Activated T-helper 17 cell treated with anti-CD3 and anti-CD28 coated beads, Interleukin-2, amount 50 U/mL, for 72 hours (primary cell): Measurements from ENCODE around the gene EDDM13. TPM values are rescaled to one million over a fixed set of nuclear protein-coding genes. Genes with fewer than 3 reads are reported as not detected.
"Not testable (repeated sequence)": the region's sequence is repeated elsewhere in the genome, so short reads cannot be mapped to it uniquely, and the experiment has no call there.

ENCODE experiments used
- ATAC-seq: fragments of 150-1000 bp; cut with Tn5 transposase; replicated peaks from 2 replicates; pipeline ENCODE4 v1.10.0; 2021; ENCODE audit warnings: mild to moderate bottlenecking, moderate library complexity
- H3K27ac Mint-ChIP-seq: one replicate; pipeline ENCODE4 v1.8.0; 2022; ENCODE audit warnings: mixed read lengths
- H3K27me3 Mint-ChIP-seq: one replicate; pipeline ENCODE4 v1.8.0; 2022; ENCODE audit warnings: mixed read lengths
- H3K36me3 Mint-ChIP-seq: one replicate; pipeline ENCODE4 v1.8.0; 2022; ENCODE audit warnings: low read depth, mild to moderate bottlenecking, mixed read lengths
- H3K4me1 Mint-ChIP-seq: one replicate; pipeline ENCODE4 v1.8.0; 2022; ENCODE audit warnings: mixed read lengths
- H3K4me3 Mint-ChIP-seq: one replicate; pipeline ENCODE4 v1.8.0; 2022; ENCODE audit warnings: mild to moderate bottlenecking, mixed read lengths
- H3K9me3 Mint-ChIP-seq: one replicate; pipeline ENCODE4 v1.8.0; 2022; ENCODE audit warnings: mixed read lengths
- total RNA-seq, 2 donors: library from RNA; stranded (reverse); gene quantifications; one replicate each; pipeline ENCODE4 v1.2.3, GENCODE V29; 2022

Gene EDDM13
- total RNA-seq, 2 donors from 2014 or later, result 1.0 TPM

DNA sequence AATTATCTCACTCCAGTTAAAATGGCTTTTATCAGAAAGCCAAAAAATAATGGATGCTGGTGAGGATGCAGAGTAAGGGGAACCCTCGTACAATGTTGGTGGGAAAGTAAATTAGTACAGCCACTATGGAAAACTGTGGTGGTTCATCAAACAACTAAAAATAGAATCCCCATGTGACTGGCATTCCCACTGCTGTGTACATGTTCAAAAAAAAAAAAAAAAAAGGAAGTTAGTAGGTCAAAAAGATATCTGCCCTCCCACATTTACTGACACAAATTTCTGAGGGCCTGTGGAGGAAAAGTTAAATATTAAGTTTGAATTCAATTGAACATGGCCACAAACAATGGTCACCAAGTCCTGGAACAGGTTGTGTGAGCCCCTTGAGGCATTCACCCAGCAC lies 51.9 kb downstream of the EDDM13 start:
- H3K4me3 Mint-ChIP-seq, result no peak overlapping the region
- no peak overlapping the region for H3K27ac Mint-ChIP-seq
- no peak for ATAC-seq
- H3K36me3 Mint-ChIP-seq, result no peaks in the 10 kb centered on the region
- H3K4me1 Mint-ChIP-seq, result no peaks in the 10 kb centered on the region
- H3K27me3 Mint-ChIP-seq, result no peaks in the 10 kb centered on the region
- H3K9me3 Mint-ChIP-seq, result no peaks in the 10 kb centered on the region

DNA sequence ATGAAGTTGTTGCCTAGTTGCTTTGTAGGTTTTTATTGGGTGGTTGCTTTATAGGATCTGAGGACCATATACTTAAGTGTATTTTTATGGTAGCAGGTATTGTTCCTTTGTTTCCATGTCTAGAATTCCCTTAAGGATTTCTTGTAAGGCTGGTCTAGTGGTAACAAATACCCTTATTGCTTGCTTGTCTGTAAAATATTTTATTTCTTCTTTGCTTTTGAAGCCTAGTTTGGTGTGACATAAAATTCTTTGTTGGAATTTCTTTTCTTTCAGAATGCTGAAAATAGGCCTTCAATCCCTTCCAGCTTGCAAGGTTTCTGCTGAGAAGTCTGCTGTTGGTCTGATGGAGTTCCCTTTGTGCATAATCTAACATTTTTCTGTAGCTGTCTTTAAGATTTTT lies 60.1 kb downstream of the EDDM13 start:
- H3K4me1 Mint-ChIP-seq, result no peaks in the 10 kb centered on the region
- H3K9me3 Mint-ChIP-seq, result no peaks in the 10 kb centered on the region
- no peak overlapping the region for H3K27ac Mint-ChIP-seq
- H3K27me3 Mint-ChIP-seq, result peaks cover 9% of the 10 kb centered on the region
- H3K36me3 Mint-ChIP-seq, result no peaks in the 10 kb centered on the region
- H3K4me3 Mint-ChIP-seq, result no peak overlapping the region
- no peak for ATAC-seq

DNA sequence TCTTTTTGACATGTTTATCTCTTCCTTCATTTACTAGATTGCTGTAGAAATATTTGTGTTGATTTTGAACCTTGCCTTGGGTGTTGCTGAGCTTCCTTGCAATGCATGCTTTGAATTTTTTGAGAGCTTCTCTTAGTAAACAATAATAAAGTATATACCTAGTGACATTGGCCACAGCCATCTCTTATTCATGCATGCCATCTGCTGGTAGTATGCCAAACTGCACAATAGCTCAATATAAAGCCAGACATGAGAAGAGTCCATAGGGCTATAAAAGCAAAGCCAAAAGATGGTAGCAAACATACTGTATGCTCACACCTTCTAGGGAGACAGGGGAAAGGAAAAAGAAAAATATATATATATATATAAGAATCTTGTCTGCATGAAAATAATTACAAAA lies 61.0 kb downstream of the EDDM13 start:
- ATAC-seq, result peak; percentile 60
- H3K27ac Mint-ChIP-seq, result no peak overlapping the region

DNA sequence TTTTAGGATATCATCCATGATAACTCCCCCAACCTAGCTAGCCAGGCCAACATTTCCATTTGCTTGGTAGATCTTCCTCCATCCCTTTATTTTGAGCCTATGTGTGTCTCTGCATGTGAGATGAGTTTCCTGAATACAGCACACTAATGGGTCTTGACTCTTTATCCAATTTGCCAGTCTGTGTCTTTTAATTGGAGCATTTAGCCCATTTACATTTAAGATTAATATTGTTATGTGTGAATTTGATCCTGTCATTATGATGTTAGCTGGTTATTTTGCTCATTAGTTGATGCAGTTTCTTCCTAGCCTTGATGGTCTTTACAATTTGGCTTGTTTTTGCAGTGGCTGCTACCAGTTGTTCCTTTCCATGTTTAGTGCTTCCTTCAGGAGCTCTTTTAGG lies 62.8 kb downstream of the EDDM13 start:
- H3K27ac Mint-ChIP-seq, H3K4me1 Mint-ChIP-seq, H3K9me3 Mint-ChIP-seq, H3K4me3 Mint-ChIP-seq, ATAC-seq, H3K36me3 Mint-ChIP-seq: not testable (repeated sequence)
- peaks cover 12% of the 10 kb centered on the region for H3K27me3 Mint-ChIP-seq

More for the DNA sequence above, 61.0 kb downstream of the EDDM13 start:
- no peaks in the 10 kb centered on the region for H3K36me3 Mint-ChIP-seq
- peaks cover 12% of the 10 kb centered on the region for H3K27me3 Mint-ChIP-seq
- no peaks in the 10 kb centered on the region for H3K4me1 Mint-ChIP-seq
- H3K4me3 Mint-ChIP-seq, result no peak overlapping the region
- H3K9me3 Mint-ChIP-seq, result no peaks in the 10 kb centered on the region

DNA sequence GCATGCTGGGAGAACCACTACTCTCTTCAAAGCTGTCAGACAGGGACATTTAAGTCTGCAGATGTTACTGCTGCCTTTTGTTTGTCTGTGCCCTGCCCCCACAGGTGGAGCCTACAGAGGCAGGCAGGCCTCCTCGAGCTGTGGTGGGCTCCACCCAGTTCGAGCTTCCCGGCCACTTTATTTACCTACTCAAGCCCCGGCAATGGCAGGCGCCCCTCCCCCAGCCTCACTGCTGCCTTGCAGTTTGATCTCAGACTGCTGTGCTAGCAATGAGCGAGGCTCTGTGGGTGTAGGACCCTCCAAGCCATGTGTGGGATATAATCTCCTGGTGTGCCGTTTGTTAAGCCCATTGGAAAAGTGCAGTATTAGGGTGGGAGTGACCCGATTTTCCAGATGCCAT lies 64.5 kb downstream of the EDDM13 start:
- H3K9me3 Mint-ChIP-seq, H3K4me1 Mint-ChIP-seq, H3K36me3 Mint-ChIP-seq, ATAC-seq, H3K27ac Mint-ChIP-seq, H3K4me3 Mint-ChIP-seq: not testable (repeated sequence)
- H3K27me3 Mint-ChIP-seq, result peaks cover 11% of the 10 kb centered on the region

DNA sequence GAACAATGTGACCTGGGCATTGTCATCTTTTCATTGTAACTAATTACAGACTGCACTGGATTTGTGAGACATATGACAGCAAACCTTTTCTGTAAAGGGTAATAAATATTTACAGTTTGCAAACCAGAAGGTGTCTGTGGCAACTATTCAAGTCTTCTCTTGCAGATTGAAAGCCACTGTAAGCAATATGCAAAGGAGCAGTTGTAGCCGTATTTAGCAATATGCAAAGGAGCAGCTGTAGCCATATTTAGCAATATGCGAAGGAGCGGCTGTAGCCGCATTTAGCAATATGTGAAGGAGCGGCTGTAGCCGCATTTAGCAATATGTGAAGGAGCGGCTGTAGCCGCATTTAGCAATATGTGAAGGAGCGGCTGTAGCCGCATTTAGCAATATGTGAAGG lies 66.5 kb downstream of the EDDM13 start:
- ATAC-seq, H3K27ac Mint-ChIP-seq, H3K36me3 Mint-ChIP-seq, H3K4me3 Mint-ChIP-seq, H3K9me3 Mint-ChIP-seq, H3K4me1 Mint-ChIP-seq: not testable (repeated sequence)
- peaks cover 12% of the 10 kb centered on the region for H3K27me3 Mint-ChIP-seq

DNA sequence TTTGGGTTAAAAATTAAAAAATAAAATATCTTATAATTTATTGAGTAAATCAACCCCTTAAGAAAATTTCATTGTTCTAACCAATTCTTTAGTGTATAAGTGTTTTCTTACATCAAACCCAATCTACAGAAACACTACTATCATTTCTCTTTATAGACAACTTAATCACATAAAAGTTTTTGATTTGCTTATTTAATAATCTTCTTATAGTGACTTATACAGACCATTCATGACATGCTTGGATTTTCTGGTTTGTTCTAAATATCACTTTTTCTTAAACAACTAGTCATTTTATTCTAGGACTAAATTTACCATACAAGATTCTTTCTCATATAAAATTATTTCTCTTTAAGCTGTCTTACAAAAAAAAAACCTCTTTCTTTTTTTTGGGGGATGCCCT lies 69.4 kb downstream of the EDDM13 start:
- Mint-ChIP-seq H3K9me3 (no peaks in the 10 kb centered on the region), H3K27ac (no peak overlapping the region), H3K27me3 (peaks cover 12% of the 10 kb centered on the region), H3K4me1 (no peaks in the 10 kb centered on the region), H3K36me3 (no peaks in the 10 kb centered on the region), H3K4me3 (no peak overlapping the region)
- no peak for ATAC-seq

DNA sequence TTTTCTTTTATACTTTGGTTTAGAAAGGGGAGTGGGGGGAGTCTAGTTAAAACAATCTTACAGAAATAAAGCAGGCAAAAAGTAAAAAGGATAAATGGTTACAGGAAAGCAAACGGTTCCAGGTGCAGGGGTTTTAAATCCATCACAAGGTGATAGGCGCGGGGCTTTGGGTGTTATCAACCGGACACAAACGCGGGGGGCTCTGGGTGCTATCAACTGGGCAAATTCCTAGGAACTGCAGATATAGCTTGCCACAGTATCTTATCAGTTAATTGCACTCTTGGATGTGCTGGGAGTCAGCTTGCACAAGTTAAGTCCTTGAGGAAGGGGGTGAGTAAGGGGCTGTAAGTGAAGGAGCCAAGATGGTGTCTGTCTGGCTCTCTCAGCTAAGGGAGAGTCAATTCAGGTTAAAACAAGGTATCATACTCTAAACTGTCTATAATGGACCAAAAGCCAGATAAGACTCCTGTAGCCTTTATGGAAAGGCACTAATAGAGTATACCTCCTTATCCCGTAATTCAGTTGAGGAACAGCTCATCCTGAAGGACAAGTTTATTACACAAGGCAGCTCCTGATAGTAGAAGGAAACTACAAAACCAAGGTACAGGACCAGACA lies 74.7 kb downstream of the EDDM13 start:
- no peak overlapping the region for H3K27ac Mint-ChIP-seq
- no peaks in the 10 kb centered on the region for H3K9me3 Mint-ChIP-seq
- no peaks in the 10 kb centered on the region for H3K4me1 Mint-ChIP-seq
- peaks cover 9% of the 10 kb centered on the region for H3K27me3 Mint-ChIP-seq
- no peaks in the 10 kb centered on the region for H3K36me3 Mint-ChIP-seq
- no peak for ATAC-seq
- no peak overlapping the region for H3K4me3 Mint-ChIP-seq

DNA sequence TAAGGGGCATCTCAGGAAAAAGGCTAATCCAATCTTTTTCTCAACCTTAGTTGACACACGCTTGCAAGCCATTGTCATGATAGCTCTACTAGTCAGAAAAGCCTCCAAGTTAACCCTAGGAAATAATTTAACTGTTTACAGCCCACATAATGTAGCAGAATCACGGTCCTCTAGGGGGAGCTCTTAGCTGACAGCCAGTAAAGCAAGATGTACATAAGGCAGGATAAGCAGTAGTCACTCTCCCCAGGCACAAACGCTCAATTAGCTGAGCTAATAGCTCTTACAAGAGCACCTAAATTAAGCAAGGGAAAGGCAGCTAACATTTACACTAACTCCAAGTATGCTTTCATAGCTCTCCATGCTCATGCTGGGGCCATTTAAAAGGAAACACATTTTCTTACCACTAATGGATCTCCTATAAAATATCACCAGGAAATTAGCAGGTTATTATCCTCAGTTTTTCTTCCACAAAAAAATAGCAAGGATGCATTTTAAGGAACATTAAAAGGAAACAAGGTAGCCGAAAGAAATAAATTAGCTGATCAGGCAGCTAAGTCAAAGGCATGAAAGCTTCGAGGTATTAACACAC lies 75.8 kb downstream of the EDDM13 start:
- ATAC-seq, result no peak
- no peaks in the 10 kb centered on the region for H3K27me3 Mint-ChIP-seq

DNA sequence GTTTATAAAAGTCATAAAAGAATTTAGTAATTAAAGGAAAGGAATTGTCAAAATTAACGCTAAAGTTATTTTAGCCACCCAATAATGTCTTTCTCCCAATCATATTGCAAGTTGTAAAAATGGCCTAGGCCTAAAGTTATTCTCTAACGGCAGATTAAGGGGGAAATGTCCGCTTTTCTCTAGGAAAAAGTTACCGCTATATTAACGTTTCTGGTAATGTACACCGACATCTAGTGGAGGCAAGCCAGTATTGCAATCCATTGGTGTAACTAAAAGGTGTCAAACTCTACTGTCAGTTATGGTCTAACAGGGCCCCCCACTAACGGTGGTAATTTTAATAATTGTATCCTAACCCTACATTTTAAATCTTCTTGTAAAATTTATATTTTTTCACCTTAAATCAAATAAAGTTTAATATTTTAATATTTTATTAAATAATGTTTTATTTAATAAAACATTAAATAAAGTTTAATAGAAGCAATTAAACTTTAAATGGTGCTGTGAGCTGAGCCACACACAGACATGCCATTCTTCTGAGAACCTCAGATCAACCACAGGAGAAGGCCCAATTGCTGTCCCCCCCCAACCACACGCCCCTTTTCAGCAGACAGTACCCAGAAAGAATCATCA lies 78.0 kb downstream of the EDDM13 start:
- H3K36me3 Mint-ChIP-seq, result no peaks in the 10 kb centered on the region
- ATAC-seq, result no peak
- H3K4me3 Mint-ChIP-seq, result no peak overlapping the region
- no peaks in the 10 kb centered on the region for H3K27me3 Mint-ChIP-seq
- no peaks in the 10 kb centered on the region for H3K4me1 Mint-ChIP-seq
- H3K27ac Mint-ChIP-seq, result no peak overlapping the region
- no peaks in the 10 kb centered on the region for H3K9me3 Mint-ChIP-seq

More for the DNA sequence above, 75.8 kb downstream of the EDDM13 start:
- Mint-ChIP-seq H3K9me3 (no peaks in the 10 kb centered on the region), H3K4me3 (no peak overlapping the region), H3K36me3 (no peaks in the 10 kb centered on the region), H3K27ac (no peak overlapping the region), H3K4me1 (no peaks in the 10 kb centered on the region)

DNA sequence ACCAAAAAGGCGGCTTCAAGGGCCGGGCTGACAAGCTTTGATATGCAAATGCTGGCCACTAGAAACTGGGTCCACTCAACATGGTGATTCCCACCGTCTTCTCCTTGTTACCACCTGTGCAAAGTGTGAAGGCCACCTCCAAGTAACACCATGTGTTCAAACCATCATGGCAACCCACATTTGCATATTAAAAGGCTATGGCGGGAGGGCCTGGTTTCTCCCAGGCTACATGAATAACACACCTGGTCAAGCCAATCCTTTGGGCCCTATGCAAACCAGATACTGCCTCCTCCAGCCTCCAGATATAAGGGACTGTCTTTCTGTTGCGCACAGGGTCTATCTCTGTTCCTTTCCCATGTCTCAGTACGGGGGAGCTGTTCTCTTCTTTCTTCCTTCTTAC lies 78.7 kb downstream of the EDDM13 start:
- H3K4me3 Mint-ChIP-seq, result no peak overlapping the region
- no peak for ATAC-seq
- H3K27ac Mint-ChIP-seq, result no peak overlapping the region
- H3K4me1 Mint-ChIP-seq, result no peaks in the 10 kb centered on the region
- H3K9me3 Mint-ChIP-seq, result no peaks in the 10 kb centered on the region
- no peaks in the 10 kb centered on the region for H3K27me3 Mint-ChIP-seq
- H3K36me3 Mint-ChIP-seq, result no peaks in the 10 kb centered on the region

DNA sequence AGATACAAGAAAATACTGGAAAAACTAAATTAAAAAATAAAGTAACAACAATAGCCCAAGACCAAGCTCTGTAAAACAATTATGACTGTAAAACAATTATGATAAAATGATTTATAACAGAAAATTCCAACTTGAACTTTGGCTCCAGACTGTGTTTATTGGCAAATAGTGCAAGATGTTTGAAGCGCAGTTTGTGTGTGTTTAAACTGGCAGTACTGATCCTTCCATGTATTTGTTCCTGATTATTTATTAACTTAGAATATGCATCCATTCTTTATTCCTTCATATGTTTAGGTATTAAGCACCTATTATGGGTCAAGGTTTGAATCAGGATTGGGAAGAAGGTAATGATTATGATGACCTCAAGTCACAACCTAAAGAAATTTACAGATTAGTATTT lies 83.0 kb downstream of the EDDM13 start:
- Mint-ChIP-seq H3K36me3 (no peaks in the 10 kb centered on the region), H3K4me1 (no peaks in the 10 kb centered on the region), H3K27me3 (no peaks in the 10 kb centered on the region), H3K9me3 (peaks cover 20% of the 10 kb centered on the region), H3K27ac (no peak overlapping the region), H3K4me3 (no peak overlapping the region)
- no peak for ATAC-seq

DNA sequence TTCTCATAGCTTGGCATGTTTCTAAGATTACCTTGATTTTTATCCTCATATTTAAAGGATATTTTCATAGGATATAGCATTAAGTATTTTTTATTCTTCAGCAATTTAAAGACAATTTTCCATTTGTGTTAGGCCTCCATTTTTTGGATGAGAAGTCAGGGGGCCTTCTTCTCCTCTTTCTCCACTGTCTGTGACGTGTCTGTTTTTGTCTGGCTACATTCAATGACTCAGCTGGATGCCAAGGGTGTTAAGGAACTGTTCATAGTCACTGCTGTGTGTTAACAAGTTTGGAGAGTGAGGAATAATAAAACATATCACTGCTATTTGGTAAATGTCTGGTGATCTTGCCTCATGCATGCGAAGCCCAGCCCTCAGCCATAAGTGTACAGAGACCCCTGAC lies 84.4 kb downstream of the EDDM13 start:
- no peak for ATAC-seq
- Mint-ChIP-seq H3K27me3 (no peaks in the 10 kb centered on the region), H3K4me3 (no peak overlapping the region), H3K9me3 (peaks cover 23% of the 10 kb centered on the region), H3K4me1 (no peaks in the 10 kb centered on the region), H3K27ac (no peak overlapping the region), H3K36me3 (no peaks in the 10 kb centered on the region)
